ENCODE data around the gene ARPC1B. TPM values are rescaled to one million over a fixed set of nuclear protein-coding genes. Genes with fewer than 3 reads are reported as not detected.
A peak's percentile ranks its signal among the peaks of the same experiment; 100 is the strongest.

The ARPC1B gene
- total and polyA plus RNA-seq, 2 of the 8 experiments (the other 6 are each of a cell fraction or from before 2014, with no cell fraction given): 64.5 to 115 TPM

- no peak for TF ChIP-seq CHD7 (IDR thresholded peaks at IDR 0.05; ENCODE audit: insufficient replicate concordance, low read length)
- no peak for TF ChIP-seq SIX5 (IDR thresholded peaks at IDR 0.05; ENCODE audit: low read depth, low read length)
- TF ChIP-seq RBBP5 (IDR thresholded peaks at IDR 0.05; ENCODE audit: borderline replicate concordance, low read depth, low read length): 0 out of 2 replicates have a peak, but pooled peaks have one; percentile 70
- peak; percentile 72; the same call in 1 of the 2 replicates for TF ChIP-seq POLR2AphosphoS5 (IDR thresholded peaks at IDR 0.05; ENCODE audit: low read depth, low read length)
- no peak for TF ChIP-seq BCL11A (IDR thresholded peaks at IDR 0.05; ENCODE audit: low read depth in 2 of 2, low read length in 2 of 2)
- no peak for TF ChIP-seq JUND (IDR thresholded peaks at IDR 0.05; ENCODE audit: low read length)
- TF ChIP-seq NRF1 (IDR thresholded peaks at IDR 0.05; ENCODE audit: low read depth, low read length): no peak
Measured at GRCh38 chr7:99392659-99393354, 18.3 kb downstream of the ARPC1B start (continued).

All from H1 (cell line).